ENCODE data around the gene FALEC. TPM values are rescaled to one million over a fixed set of nuclear protein-coding genes. Genes with fewer than 3 reads are reported as not detected.

Gene FALEC
- total and polyA plus RNA-seq, 10 donors: 0.20 to 1.9 (median 0.63) TPM; not detected in 6

GRCh38 chr1:150498342-150498741, 17.2 kb upstream of the FALEC start:
- H3K36me3 ChIP-seq: peaks cover 3 to 99% (median 64%) of the 10 kb centered on the region in 6 donors
- H3K4me1 ChIP-seq: no peaks in the 10 kb centered on the region
- DNase-seq: peak; percentile 42
- no peaks in the 10 kb centered on the region for H3K9me3 ChIP-seq
- intact Hi-C loops (cut with DNase I; ENCODE audit: low total_unique reads): no loop called here
- TF ChIP-seq POLR2A (IDR thresholded peaks at IDR 0.05) (no peak), POLR2AphosphoS5 (IDR thresholded peaks at IDR 0.05) (no peak), CTCF (IDR thresholded peaks at IDR 0.05 in 8 of 11, conservative IDR thresholded peaks at IDR 0.05 in 3 of 11) (no peak)
- H3K27me3 ChIP-seq (replicated peaks in 1 of 7): no peaks in the 10 kb centered on the region
- 91 to 98% (median 97%) methylated on average over 10 of the region's 10 CpGs for WGBS, 5 donors
- H3K27ac ChIP-seq: no peak overlapping the region
- no peak overlapping the region for H3K4me3 ChIP-seq

- no peaks in the 10 kb centered on the region for H3K9me3 ChIP-seq
- TF ChIP-seq POLR2A (IDR thresholded peaks at IDR 0.05) (no peak), CTCF (IDR thresholded peaks at IDR 0.05 in 8 of 11, conservative IDR thresholded peaks at IDR 0.05 in 3 of 11) (no peak), POLR2AphosphoS5 (IDR thresholded peaks at IDR 0.05) (no peak)
- H3K4me1 ChIP-seq: peaks cover 0 to 18% (median 0%) of the 10 kb centered on the region in 6 donors
- intact Hi-C loops (cut with DNase I; ENCODE audit: low total_unique reads): no loop called here
- WGBS, 5 donors: 93 to 99% (median 94%) methylated on average over 5 to 6 of the region's 6 CpGs
- H3K27ac ChIP-seq: no peak overlapping the region
- H3K4me3 ChIP-seq: no peak overlapping the region
- H3K36me3 ChIP-seq: peaks cover 0 to 74% (median 53%) of the 10 kb centered on the region in 6 donors
- DNase-seq: peak; percentile 35
- no peaks in the 10 kb centered on the region for H3K27me3 ChIP-seq (replicated peaks in 1 of 7)
These were observed 10.1 kb upstream of the FALEC start for GRCh38 chr1:150505431-150505830.

- Histone ChIP-seq H3K36me3 (peaks cover 0 to 64% (median 31%) of the 10 kb centered on the region in 6 donors), H3K9me3 (no peaks in the 10 kb centered on the region), H3K4me1 (peaks cover 0 to 18% (median 0%) of the 10 kb centered on the region in 6 donors), H3K27ac (peak within 1 kb of the TSS in 7 of 8 donors; percentile 13 to 71 (median 57)), H3K27me3 (replicated peaks in 1 of 7) (no peaks in the 10 kb centered on the region), H3K4me3 (peak within 1 kb of the TSS in 2 of 8 donors; percentile 14 to 16)
- WGBS, 5 donors: 60 to 72% (median 66%) methylated on average over 5 to 7 of the region's 7 CpGs
- peak; percentile 47 for DNase-seq
- intact Hi-C loops (cut with DNase I; ENCODE audit: low total_unique reads): no loop called here
- TF ChIP-seq POLR2AphosphoS5 (IDR thresholded peaks at IDR 0.05) (peak in 1 of 3 donors; percentile 23), CTCF (IDR thresholded peaks at IDR 0.05 in 8 of 11, conservative IDR thresholded peaks at IDR 0.05 in 3 of 11) (no peak)
These were observed 7.4 kb upstream of the FALEC start, which contains the start of gene ECM1 for GRCh38 chr1:150507912-150508864. Gene ECM1, plus strand, starts transcription at chr1:150508109. Its CDS starts 101 bp downstream, at chr1:150508210.

- WGBS, 5 donors: 63 to 79% (median 66%) methylated on average over 3 to 4 of the region's 4 CpGs
- H3K9me3 ChIP-seq: no peaks in the 10 kb centered on the region
- H3K4me3 ChIP-seq: no peak overlapping the region
- no peak for TF ChIP-seq POLR2A (IDR thresholded peaks at IDR 0.05)
- no peak for TF ChIP-seq CTCF (IDR thresholded peaks at IDR 0.05 in 8 of 11, conservative IDR thresholded peaks at IDR 0.05 in 3 of 11)
- TF ChIP-seq POLR2AphosphoS5 (IDR thresholded peaks at IDR 0.05): no peak
- peak overlapping the region in 5 of 8 donors; percentile 27 to 71 (median 69) for H3K27ac ChIP-seq
- intact Hi-C loops (cut with DNase I; ENCODE audit: low total_unique reads): no loop called here
- H3K4me1 ChIP-seq: peaks cover 0 to 18% (median 0%) of the 10 kb centered on the region in 6 donors
- H3K27me3 ChIP-seq (replicated peaks in 1 of 7): no peaks in the 10 kb centered on the region
- H3K36me3 ChIP-seq: peaks cover 0 to 59% (median 29%) of the 10 kb centered on the region in 6 donors
- peak; percentile 41 for DNase-seq
These were observed 6.6 kb upstream of the FALEC start for GRCh38 chr1:150508982-150509381.
